H9 (cell line): ENCODE data around the gene RPL18. TPM values are rescaled to one million over a fixed set of nuclear protein-coding genes. Genes with fewer than 3 reads are reported as not detected.

Source experiments
- DNase-seq: peaks from one replicate; pipeline ENCODE4 v3.0.0-alpha.2; 2017
- H2AFZ ChIP-seq: one replicate; pipeline ENCODE4 v1.6.1; 2013; ENCODE audit warnings: mild to moderate bottlenecking, low read length, control low read depth, moderate library complexity
- H2AK5ac ChIP-seq: 2 replicates; pipeline ENCODE4 v1.6.1; 2013; ENCODE audit warnings: low read length, control low read depth, mixed read lengths; ENCODE audit not compliant: insufficient read length
- H2BK120ac ChIP-seq: one replicate; pipeline ENCODE4 v1.6.1; 2013; ENCODE audit warnings: low read depth, mild to moderate bottlenecking, low read length, control low read depth, inconsistent platforms; ENCODE audit not compliant: poor library complexity, severe bottlenecking
- H2BK12ac ChIP-seq: 2 replicates; pipeline ENCODE4 v1.6.1; 2013; ENCODE audit warnings: low read length, control low read depth, mixed read lengths, low read depth; ENCODE audit not compliant: insufficient read length
- H2BK15ac ChIP-seq: 2 replicates; pipeline ENCODE4 v1.6.1; 2013; ENCODE audit warnings: low read depth, low read length, control low read depth
- H2BK20ac ChIP-seq: one replicate; pipeline ENCODE4 v1.6.1; 2013; ENCODE audit warnings: low read depth, mild to moderate bottlenecking, low read length, control low read depth, inconsistent platforms; ENCODE audit not compliant: poor library complexity, severe bottlenecking
- H2BK5ac ChIP-seq: 2 replicates; pipeline ENCODE4 v1.6.1; 2013; ENCODE audit warnings: low read length, control low read depth, mixed read lengths; ENCODE audit not compliant: insufficient read length
- H3K14ac ChIP-seq: 2 replicates; pipeline ENCODE4 v1.6.1; 2013; ENCODE audit warnings: low read length, control low read depth; ENCODE audit not compliant: insufficient read depth
- H3K18ac ChIP-seq: 2 replicates; pipeline ENCODE4 v1.6.1; 2013; ENCODE audit warnings: low read depth, mild to moderate bottlenecking, mixed read lengths, low read length, control low read depth; ENCODE audit not compliant: insufficient read length
- H3K23ac ChIP-seq: 2 replicates; pipeline ENCODE4 v1.6.1; 2013; ENCODE audit warnings: low read length, control low read depth, mixed read lengths, low read depth; ENCODE audit not compliant: insufficient read length
- H3K23me2 ChIP-seq: 2 replicates; pipeline ENCODE4 v1.6.1; 2013; ENCODE audit warnings: low read depth, mild to moderate bottlenecking, mixed read lengths, low read length, control low read depth; ENCODE audit not compliant: insufficient read length, poor library complexity, severe bottlenecking
- H3K27ac ChIP-seq: 2 replicates; pipeline ENCODE4 v1.5.1; 2013; ENCODE audit warnings: low read length, control low read depth, mixed read lengths, low read depth; ENCODE audit not compliant: insufficient read length
- H3K27me3 ChIP-seq: 2 replicates; pipeline ENCODE4 v1.6.1; 2013; ENCODE audit warnings: low read length, control low read depth, inconsistent platforms; ENCODE audit not compliant: insufficient read depth
- H3K4ac ChIP-seq: 2 replicates; pipeline ENCODE4 v1.6.1; 2013; ENCODE audit warnings: low read depth, mild to moderate bottlenecking, control low read depth, inconsistent platforms, low read length, moderate library complexity
- H3K4me1 ChIP-seq: 2 replicates; pipeline ENCODE4 v1.6.1; 2013; ENCODE audit warnings: low read length, control low read depth, inconsistent platforms; ENCODE audit not compliant: insufficient read depth
- H3K4me2 ChIP-seq: 2 replicates; pipeline ENCODE4 v1.6.1; 2013; ENCODE audit warnings: low read length, control low read depth, mixed read lengths; ENCODE audit not compliant: insufficient read length, insufficient read depth
- H3K56ac ChIP-seq: 2 replicates; pipeline ENCODE4 v1.6.1; 2013; ENCODE audit warnings: low read depth, mild to moderate bottlenecking, mixed read lengths, low read length, control low read depth; ENCODE audit not compliant: insufficient read length
- H3K79me1 ChIP-seq: 2 replicates; pipeline ENCODE4 v1.6.1; 2013; ENCODE audit warnings: low read depth, mild to moderate bottlenecking, moderate library complexity, low read length, control low read depth, inconsistent platforms; ENCODE audit not compliant: insufficient read depth, poor library complexity, severe bottlenecking
- H3K79me2 ChIP-seq: 2 replicates; pipeline ENCODE4 v1.6.1; 2013; ENCODE audit warnings: low read length, control low read depth, inconsistent platforms; ENCODE audit not compliant: insufficient read depth
- H3K9ac ChIP-seq: 2 replicates; pipeline ENCODE4 v1.6.1; 2013; ENCODE audit warnings: low read length, control low read depth, mixed read lengths; ENCODE audit not compliant: insufficient read length; ENCODE audit errors: extremely low read depth
- H3K9me3 ChIP-seq: one replicate; pipeline ENCODE4 v1.6.1; 2013; ENCODE audit warnings: low read depth, low read length, inconsistent platforms; ENCODE audit not compliant: control insufficient read depth
- H3T11ph ChIP-seq: one replicate; pipeline ENCODE4 v1.6.1; 2013; ENCODE audit warnings: mild to moderate bottlenecking, low read length, control low read depth, inconsistent platforms
- H4K20me1 ChIP-seq: one replicate; pipeline ENCODE4 v1.6.1; 2013; ENCODE audit not compliant: control insufficient read depth, insufficient read length, insufficient read depth
- H4K5ac ChIP-seq: 2 replicates; pipeline ENCODE4 v1.6.1; 2013; ENCODE audit warnings: low read depth, mild to moderate bottlenecking, mixed read lengths, low read length, control low read depth; ENCODE audit not compliant: insufficient read length
- H4K8ac ChIP-seq: replicated peaks from 2 replicates; pipeline ENCODE4 v1.6.1; 2013; ENCODE audit warnings: low read length, control low read depth, mixed read lengths, low read depth; ENCODE audit not compliant: insufficient read length
- H4K91ac ChIP-seq: 2 replicates; pipeline ENCODE4 v1.6.1; 2013; ENCODE audit warnings: low read depth, mild to moderate bottlenecking, moderate library complexity, mixed read lengths, low read length, control low read depth; ENCODE audit not compliant: insufficient read length
- H3K27ac Mint-ChIP-seq, 3 experiments: 2 replicates in 2 of 3; 3 replicates in 1 of 3; pipeline ENCODE4 v1.8.0; 2020 to 2021; ENCODE audit warnings: mixed read lengths in 3 of 3, mild to moderate bottlenecking in 1 of 3, moderate library complexity in 1 of 3
- H3K27me3 Mint-ChIP-seq: 2 replicates; pipeline ENCODE4 v1.8.0; 2021; ENCODE audit warnings: low read depth, mild to moderate bottlenecking, moderate library complexity, mixed read lengths
- H3K36me3 Mint-ChIP-seq, 3 experiments: 2 replicates in 2 of 3; 3 replicates in 1 of 3; pipeline ENCODE4 v1.8.0; 2020 to 2021; ENCODE audit warnings: low read depth in 3 of 3, mixed read lengths in 3 of 3; ENCODE audit not compliant: insufficient read depth in 1 of 3
- H3K4me1 Mint-ChIP-seq, 2 experiments: 2 replicates each; pipeline ENCODE4 v1.8.0; 2020; ENCODE audit warnings: mixed read lengths in 2 of 2
- H3K4me3 Mint-ChIP-seq, 2 experiments: 2 replicates in 1 of 2; 3 replicates in 1 of 2; pipeline ENCODE4 v1.8.0; 2020 to 2021; ENCODE audit warnings: mild to moderate bottlenecking in 2 of 2, mixed read lengths in 2 of 2, moderate library complexity in 1 of 2
- H3K9me3 Mint-ChIP-seq, 2 experiments: 2 replicates in 1 of 2; 3 replicates in 1 of 2; pipeline ENCODE4 v1.8.0; 2020; ENCODE audit warnings: mild to moderate bottlenecking in 2 of 2, mixed read lengths in 2 of 2, moderate library complexity in 1 of 2
- WGBS: extraction: QIAGEN DNeasy Blood & Tissue Kit; methylation state at CpG from one replicate; pipeline ENCODE4 v1.1.7; 2013; ENCODE audit warnings: missing lambda C conversion rate, low lambda C conversion rate, mixed read lengths; ENCODE audit not compliant: insufficient read length; ENCODE audit errors: extremely low coverage; 5-methylcytosine and 5-hydroxymethylcytosine counted together
- total RNA-seq: library from RNA; stranded (reverse); gene quantifications from 2 replicates; pipeline ENCODE4 v1.2.1, GENCODE V29; 2021
- TF ChIP-seq, protein P1 (sequence below): fragments of 200-600 bp; sonication (generic); conservative IDR thresholded peaks from 3 replicates; pipeline ENCODE4 v1.8.0; 2021; ENCODE audit warnings: antibody characterized with exemption, mild to moderate bottlenecking

RPL18 gene
- total RNA-seq, 1 experiment from 2014 or later = 1,855 TPM

DNA sequence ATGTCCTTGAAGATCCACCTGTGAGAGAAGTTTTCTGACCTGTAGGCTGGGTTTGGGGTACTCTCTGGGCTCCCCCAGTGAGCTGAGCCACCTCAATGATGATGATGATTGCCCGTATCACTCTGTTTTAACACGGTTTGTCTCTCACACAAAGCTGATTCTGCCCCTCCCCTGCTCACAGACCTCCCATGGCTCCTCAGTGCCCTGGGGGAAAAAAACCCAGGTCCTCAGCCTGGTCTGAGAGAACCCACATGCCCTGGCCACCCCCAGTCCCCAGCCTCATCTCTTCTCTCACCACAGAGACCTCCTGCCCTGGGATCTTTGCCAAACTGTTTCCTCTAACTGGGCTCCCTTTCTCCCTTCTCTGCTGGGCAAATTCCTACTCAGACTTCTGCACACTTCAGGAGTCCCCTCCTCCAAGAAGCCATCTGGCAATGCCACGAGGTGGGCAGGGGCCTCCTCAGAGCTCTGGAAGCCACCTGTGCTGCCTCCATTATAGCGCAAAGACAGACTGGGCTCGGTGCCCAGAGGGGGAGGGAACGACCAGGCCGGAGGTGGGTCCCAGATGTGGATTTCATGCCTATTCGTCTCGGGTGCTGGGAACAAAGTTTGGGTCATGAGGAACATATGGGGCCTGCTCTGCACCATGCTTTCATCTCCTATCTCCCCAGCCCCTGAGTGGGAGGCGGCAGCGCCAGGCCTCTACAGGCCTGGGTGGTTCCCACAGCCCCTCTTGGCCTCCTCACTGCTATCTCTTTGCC lies 35.5 kb upstream of the RPL18 start:
- Histone ChIP-seq H3K4me1 (no peaks in the 10 kb centered on the region), H2BK120ac (no peak overlapping the region), H2BK15ac (no peak overlapping the region), H3T11ph (no peak overlapping the region), H3K9me3 (no peaks in the 10 kb centered on the region), H3K4me2 (no peak overlapping the region), H3K4ac (no peak overlapping the region), H3K18ac (no peak overlapping the region), H3K56ac (no peak overlapping the region), H3K9ac (no peak overlapping the region), H3K27ac (no peak overlapping the region), H3K14ac (no peak overlapping the region), H3K79me1 (no peaks in the 10 kb centered on the region), H2AK5ac (no peak overlapping the region), H3K23me2 (no peaks in the 10 kb centered on the region), H4K8ac (no peak overlapping the region), H2BK20ac (no peak overlapping the region), H4K5ac (no peak overlapping the region), H4K20me1 (no peaks in the 10 kb centered on the region), H3K23ac (no peak overlapping the region), H3K27me3 (no peaks in the 10 kb centered on the region), H2BK5ac (no peak overlapping the region), H3K79me2 (no peaks in the 10 kb centered on the region), H4K91ac (no peak overlapping the region), H2BK12ac (no peak overlapping the region), H2AFZ (no peak overlapping the region)
- Mint-ChIP-seq H3K27me3 (peaks cover 7% of the 10 kb centered on the region), H3K4me1 (peaks cover 17 to 18% of the 10 kb centered on the region in 2 experiments), H3K4me3 (no peak overlapping the region), H3K36me3 (peaks cover 0 to 5% (median 0%) of the 10 kb centered on the region in 3 experiments; a peak in 2 of 7 replicates), H3K27ac (peak overlapping the region in 1 of 3 experiments; percentile 25; a peak in 3 of 7 replicates), H3K9me3 (peaks cover 0 to 4% of the 10 kb centered on the region in 2 experiments; a peak in 2 of 5 replicates)
- DNase-seq = no peak
- WGBS = no CpG with 5 or more reads among the region's 11 CpGs
- TF ChIP-seq, protein P1, sequence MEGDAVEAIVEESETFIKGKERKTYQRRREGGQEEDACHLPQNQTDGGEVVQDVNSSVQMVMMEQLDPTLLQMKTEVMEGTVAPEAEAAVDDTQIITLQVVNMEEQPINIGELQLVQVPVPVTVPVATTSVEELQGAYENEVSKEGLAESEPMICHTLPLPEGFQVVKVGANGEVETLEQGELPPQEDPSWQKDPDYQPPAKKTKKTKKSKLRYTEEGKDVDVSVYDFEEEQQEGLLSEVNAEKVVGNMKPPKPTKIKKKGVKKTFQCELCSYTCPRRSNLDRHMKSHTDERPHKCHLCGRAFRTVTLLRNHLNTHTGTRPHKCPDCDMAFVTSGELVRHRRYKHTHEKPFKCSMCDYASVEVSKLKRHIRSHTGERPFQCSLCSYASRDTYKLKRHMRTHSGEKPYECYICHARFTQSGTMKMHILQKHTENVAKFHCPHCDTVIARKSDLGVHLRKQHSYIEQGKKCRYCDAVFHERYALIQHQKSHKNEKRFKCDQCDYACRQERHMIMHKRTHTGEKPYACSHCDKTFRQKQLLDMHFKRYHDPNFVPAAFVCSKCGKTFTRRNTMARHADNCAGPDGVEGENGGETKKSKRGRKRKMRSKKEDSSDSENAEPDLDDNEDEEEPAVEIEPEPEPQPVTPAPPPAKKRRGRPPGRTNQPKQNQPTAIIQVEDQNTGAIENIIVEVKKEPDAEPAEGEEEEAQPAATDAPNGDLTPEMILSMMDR = no peak
